HepG2 (cell line): ENCODE data around the gene JPH4. TPM values are rescaled to one million over a fixed set of nuclear protein-coding genes. Genes with fewer than 3 reads are reported as not detected.
A peak's percentile ranks its signal among the peaks of the same experiment; 100 is the strongest.

Experiments used
- HMG20B ChIP-seq: conservative IDR thresholded peaks from 2 replicates; pipeline ENCODE4 v1.6.1; 2016; ENCODE audit warnings: missing genetic modification reagents, missing compliant biosample characterization
- IKZF1 ChIP-seq: fragments of 450-650 bp; IDR thresholded peaks from 2 replicates; pipeline ENCODE4 v1.7.1; 2016
- MAX ChIP-seq: IDR thresholded peaks from 2 replicates; pipeline ENCODE4 v1.6.1; 2012; ENCODE audit warnings: inconsistent platforms
- MED13 ChIP-seq: sonication (generic); formaldehyde crosslinking; IDR thresholded peaks from 2 replicates; pipeline ENCODE4 v1.5.0; 2020; ENCODE audit warnings: missing genetic modification reagents
- MYC ChIP-seq: sonication (generic); formaldehyde crosslinking; IDR thresholded peaks from 2 replicates; pipeline ENCODE4 v1.9.0; 2021; ENCODE audit warnings: missing genetic modification reagents, borderline replicate concordance
- SNAI1 ChIP-seq: sonication (generic); formaldehyde crosslinking; IDR thresholded peaks from 2 replicates; pipeline ENCODE4 v1.5.0; 2020; ENCODE audit warnings: mild to moderate bottlenecking, missing genetic modification reagents, borderline replicate concordance
- SUZ12 ChIP-seq: fragments of 150-350 bp; IDR thresholded peaks from 2 replicates; pipeline ENCODE4 v1.6.1; 2014; ENCODE audit warnings: low read depth, low read length
- ZBTB3 ChIP-seq: sonication (generic); formaldehyde crosslinking; IDR thresholded peaks from 2 replicates; pipeline ENCODE4 v1.4.0; 2020; ENCODE audit warnings: low read depth, mild to moderate bottlenecking, moderate library complexity, missing genetic modification reagents, borderline replicate concordance
- ZIK1 ChIP-seq: sonication (generic); formaldehyde crosslinking; IDR thresholded peaks from 2 replicates; pipeline ENCODE4 v1.5.0; 2020; ENCODE audit warnings: mild to moderate bottlenecking, low read depth, missing genetic modification reagents, borderline replicate concordance
- ZMAT3 ChIP-seq: sonication (generic); formaldehyde crosslinking; conservative IDR thresholded peaks from 2 replicates; pipeline ENCODE4 v1.7.0; 2021; ENCODE audit warnings: missing genetic modification reagents
- ZNF580 ChIP-seq: IDR thresholded peaks from 2 replicates; pipeline ENCODE4 v1.6.1; 2016; ENCODE audit warnings: low read depth, borderline replicate concordance
- ZNF761 ChIP-seq: sonication (generic); formaldehyde crosslinking; conservative IDR thresholded peaks from 2 replicates; pipeline ENCODE4 v1.4.0; 2020; ENCODE audit warnings: mild to moderate bottlenecking, missing genetic modification reagents
- ZNF777 ChIP-seq: sonication (generic); formaldehyde crosslinking; IDR thresholded peaks from 2 replicates; pipeline ENCODE4 v1.4.0; 2020; ENCODE audit warnings: missing genetic modification reagents
- polyA plus RNA-seq, 8 experiments: library from polyadenylated mRNA; depleted of rRNA in 3 of 8; stranded (reverse) in 7 of 8; unstranded in 1 of 8; fragments of >200 nt; fragmentation: Illumina TruSeq in 4 of 8; extraction: Trizol in 4 of 8; gene quantifications; 2 replicates each; pipeline versions ENCODE4 v1.2.1 to v1.2.3, GENCODE V29; 2011 to 2016; ENCODE audit warnings: low read depth in 4 of 8, missing spikeins in 1 of 8, mixed read lengths in 1 of 8; ENCODE audit not compliant: insufficient read depth in 1 of 8
- total RNA-seq, 5 experiments: library from RNA; depleted of rRNA; stranded (reverse); fragments of >200 nt; fragmentation: Illumina TruSeq; extraction: Trizol; gene quantifications; 2 replicates each; pipeline ENCODE4 v1.2.3, GENCODE V29; 2016; ENCODE audit warnings: low read depth in 1 of 5
- TF ChIP-seq, protein P1 (sequence below): fragments of 450-650 bp; IDR thresholded peaks from 2 replicates; pipeline ENCODE4 v1.6.1; 2017; ENCODE audit warnings: mild to moderate bottlenecking
- TF ChIP-seq, protein P2 (sequence below): sonication (generic); formaldehyde crosslinking; IDR thresholded peaks from 2 replicates; pipeline ENCODE4 v1.4.0; 2020; ENCODE audit warnings: missing genetic modification reagents, borderline replicate concordance
- TF ChIP-seq, protein P3 (sequence below): sonication (generic); formaldehyde crosslinking; IDR thresholded peaks from 2 replicates; pipeline ENCODE4 v1.4.0; 2020; ENCODE audit warnings: missing genetic modification reagents, mild to moderate bottlenecking, borderline replicate concordance
- TF ChIP-seq, protein P4 (sequence below): sonication (generic); formaldehyde crosslinking; IDR thresholded peaks from 2 replicates; pipeline ENCODE4 v1.4.0; 2020; ENCODE audit warnings: missing genetic modification reagents

The JPH4 gene
- total and polyA plus RNA-seq, 2 of the 13 experiments (the other 11 are each of a cell fraction or from before 2014, with no cell fraction given) = 0.08 to 0.22 TPM

DNA sequence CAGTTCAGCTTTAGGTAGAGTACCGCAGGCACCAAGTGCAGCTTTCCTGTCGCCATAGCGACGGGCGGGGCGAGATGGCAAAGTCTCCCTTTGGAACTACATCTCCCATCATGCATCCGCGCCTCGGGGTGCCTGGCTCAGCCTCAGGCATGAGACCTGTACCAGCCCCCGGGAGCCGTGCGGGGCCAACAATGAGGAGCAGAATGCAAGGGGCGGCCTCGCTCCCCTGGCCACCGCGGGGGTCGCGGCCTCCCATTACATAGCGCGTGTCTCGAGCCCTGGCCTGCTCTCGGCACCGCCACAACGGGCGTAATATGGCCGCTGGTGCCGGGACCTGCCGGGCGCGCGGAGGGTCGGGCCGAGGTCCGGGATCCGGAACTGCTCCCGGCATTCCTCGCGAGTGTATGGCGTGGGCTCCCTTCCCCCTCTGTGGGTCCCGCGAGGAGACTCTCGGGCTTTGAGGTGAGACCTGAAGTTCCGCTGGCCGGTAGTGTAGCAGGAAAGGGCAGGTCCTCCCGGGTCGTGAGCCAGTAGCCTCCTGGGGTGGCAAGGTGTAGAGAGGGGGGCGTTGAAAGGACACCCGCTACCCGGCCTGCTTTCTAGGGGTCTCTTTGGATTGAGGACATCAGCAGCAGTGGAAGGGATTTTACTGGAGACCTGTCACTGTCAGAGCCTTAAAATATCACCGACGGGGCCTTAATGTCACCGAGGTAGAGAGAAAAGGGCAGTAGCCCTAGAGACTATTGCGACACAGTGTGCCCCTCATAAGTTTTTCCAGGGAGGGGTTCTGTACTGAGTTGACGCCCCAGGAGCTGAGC is 22.5 kb downstream of the JPH4 start, which contains the start of gene THTPA (continued):
- TF ChIP-seq ZBTB3 (peak; percentile 93; the same call in 1 of the 2 replicates), ZIK1 (CRISPR knock-in tag) (peak; percentile 95; the same call in 1 of the 2 replicates), ZNF777 (CRISPR knock-in tag) (peak; percentile 85), MED13 (CRISPR knock-in tag) (peak; percentile 91; the same call in 1 of the 2 replicates), MAX (no peak), ZNF761 (CRISPR knock-in tag) (peak; percentile 98; the same call in 1 of the 2 replicates), SUZ12 (peak; percentile 84), MYC (CRISPR knock-in tag) (peak; percentile 99), ZMAT3 (peak; percentile 99), IKZF1 (no peak), ZNF580 (CRISPR knock-in tag) (peak; percentile 99; the same call in 1 of the 2 replicates), HMG20B (CRISPR knock-in tag) (peak; percentile 84; the same call in 1 of the 2 replicates), SNAI1 (CRISPR knock-in tag) (peak; percentile 98)
- TF ChIP-seq, protein P1, sequence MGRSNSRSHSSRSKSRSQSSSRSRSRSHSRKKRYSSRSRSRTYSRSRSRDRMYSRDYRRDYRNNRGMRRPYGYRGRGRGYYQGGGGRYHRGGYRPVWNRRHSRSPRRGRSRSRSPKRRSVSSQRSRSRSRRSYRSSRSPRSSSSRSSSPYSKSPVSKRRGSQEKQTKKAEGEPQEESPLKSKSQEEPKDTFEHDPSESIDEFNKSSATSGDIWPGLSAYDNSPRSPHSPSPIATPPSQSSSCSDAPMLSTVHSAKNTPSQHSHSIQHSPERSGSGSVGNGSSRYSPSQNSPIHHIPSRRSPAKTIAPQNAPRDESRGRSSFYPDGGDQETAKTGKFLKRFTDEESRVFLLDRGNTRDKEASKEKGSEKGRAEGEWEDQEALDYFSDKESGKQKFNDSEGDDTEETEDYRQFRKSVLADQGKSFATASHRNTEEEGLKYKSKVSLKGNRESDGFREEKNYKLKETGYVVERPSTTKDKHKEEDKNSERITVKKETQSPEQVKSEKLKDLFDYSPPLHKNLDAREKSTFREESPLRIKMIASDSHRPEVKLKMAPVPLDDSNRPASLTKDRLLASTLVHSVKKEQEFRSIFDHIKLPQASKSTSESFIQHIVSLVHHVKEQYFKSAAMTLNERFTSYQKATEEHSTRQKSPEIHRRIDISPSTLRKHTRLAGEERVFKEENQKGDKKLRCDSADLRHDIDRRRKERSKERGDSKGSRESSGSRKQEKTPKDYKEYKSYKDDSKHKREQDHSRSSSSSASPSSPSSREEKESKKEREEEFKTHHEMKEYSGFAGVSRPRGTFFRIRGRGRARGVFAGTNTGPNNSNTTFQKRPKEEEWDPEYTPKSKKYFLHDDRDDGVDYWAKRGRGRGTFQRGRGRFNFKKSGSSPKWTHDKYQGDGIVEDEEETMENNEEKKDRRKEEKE = no peak
- TF ChIP-seq, protein P2, sequence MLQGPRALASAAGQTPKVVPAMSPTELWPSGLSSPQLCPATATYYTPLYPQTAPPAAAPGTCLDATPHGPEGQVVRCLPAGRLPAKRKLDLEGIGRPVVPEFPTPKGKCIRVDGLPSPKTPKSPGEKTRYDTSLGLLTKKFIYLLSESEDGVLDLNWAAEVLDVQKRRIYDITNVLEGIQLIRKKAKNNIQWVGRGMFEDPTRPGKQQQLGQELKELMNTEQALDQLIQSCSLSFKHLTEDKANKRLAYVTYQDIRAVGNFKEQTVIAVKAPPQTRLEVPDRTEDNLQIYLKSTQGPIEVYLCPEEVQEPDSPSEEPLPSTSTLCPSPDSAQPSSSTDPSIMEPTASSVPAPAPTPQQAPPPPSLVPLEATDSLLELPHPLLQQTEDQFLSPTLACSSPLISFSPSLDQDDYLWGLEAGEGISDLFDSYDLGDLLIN (CRISPR knock-in tag) = peak; percentile 98
- TF ChIP-seq, protein P3, sequence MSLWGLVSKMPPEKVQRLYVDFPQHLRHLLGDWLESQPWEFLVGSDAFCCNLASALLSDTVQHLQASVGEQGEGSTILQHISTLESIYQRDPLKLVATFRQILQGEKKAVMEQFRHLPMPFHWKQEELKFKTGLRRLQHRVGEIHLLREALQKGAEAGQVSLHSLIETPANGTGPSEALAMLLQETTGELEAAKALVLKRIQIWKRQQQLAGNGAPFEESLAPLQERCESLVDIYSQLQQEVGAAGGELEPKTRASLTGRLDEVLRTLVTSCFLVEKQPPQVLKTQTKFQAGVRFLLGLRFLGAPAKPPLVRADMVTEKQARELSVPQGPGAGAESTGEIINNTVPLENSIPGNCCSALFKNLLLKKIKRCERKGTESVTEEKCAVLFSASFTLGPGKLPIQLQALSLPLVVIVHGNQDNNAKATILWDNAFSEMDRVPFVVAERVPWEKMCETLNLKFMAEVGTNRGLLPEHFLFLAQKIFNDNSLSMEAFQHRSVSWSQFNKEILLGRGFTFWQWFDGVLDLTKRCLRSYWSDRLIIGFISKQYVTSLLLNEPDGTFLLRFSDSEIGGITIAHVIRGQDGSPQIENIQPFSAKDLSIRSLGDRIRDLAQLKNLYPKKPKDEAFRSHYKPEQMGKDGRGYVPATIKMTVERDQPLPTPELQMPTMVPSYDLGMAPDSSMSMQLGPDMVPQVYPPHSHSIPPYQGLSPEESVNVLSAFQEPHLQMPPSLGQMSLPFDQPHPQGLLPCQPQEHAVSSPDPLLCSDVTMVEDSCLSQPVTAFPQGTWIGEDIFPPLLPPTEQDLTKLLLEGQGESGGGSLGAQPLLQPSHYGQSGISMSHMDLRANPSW (CRISPR knock-in tag) = peak; percentile 90; the same call in 1 of the 2 replicates
- TF ChIP-seq, protein P4, sequence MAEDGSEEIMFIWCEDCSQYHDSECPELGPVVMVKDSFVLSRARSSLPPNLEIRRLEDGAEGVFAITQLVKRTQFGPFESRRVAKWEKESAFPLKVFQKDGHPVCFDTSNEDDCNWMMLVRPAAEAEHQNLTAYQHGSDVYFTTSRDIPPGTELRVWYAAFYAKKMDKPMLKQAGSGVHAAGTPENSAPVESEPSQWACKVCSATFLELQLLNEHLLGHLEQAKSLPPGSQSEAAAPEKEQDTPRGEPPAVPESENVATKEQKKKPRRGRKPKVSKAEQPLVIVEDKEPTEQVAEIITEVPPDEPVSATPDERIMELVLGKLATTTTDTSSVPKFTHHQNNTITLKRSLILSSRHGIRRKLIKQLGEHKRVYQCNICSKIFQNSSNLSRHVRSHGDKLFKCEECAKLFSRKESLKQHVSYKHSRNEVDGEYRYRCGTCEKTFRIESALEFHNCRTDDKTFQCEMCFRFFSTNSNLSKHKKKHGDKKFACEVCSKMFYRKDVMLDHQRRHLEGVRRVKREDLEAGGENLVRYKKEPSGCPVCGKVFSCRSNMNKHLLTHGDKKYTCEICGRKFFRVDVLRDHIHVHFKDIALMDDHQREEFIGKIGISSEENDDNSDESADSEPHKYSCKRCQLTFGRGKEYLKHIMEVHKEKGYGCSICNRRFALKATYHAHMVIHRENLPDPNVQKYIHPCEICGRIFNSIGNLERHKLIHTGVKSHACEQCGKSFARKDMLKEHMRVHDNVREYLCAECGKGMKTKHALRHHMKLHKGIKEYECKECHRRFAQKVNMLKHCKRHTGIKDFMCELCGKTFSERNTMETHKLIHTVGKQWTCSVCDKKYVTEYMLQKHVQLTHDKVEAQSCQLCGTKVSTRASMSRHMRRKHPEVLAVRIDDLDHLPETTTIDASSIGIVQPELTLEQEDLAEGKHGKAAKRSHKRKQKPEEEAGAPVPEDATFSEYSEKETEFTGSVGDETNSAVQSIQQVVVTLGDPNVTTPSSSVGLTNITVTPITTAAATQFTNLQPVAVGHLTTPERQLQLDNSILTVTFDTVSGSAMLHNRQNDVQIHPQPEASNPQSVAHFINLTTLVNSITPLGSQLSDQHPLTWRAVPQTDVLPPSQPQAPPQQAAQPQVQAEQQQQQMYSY (CRISPR knock-in tag) = peak; percentile 93
